ENCODE results near the gene FKBP2. TPM values are rescaled to one million over a fixed set of nuclear protein-coding genes. Genes with fewer than 3 reads are reported as not detected.

Gene FKBP2
- total RNA-seq, 1 experiment from 2014 or later = 41.0 TPM

- H3K23me2 ChIP-seq (ENCODE audit: insufficient read length, low read depth, low read length, poor library complexity, severe bottlenecking) = peaks cover 21% of the 10 kb centered on the region
- no peaks in the 10 kb centered on the region for H3K79me1 ChIP-seq (ENCODE audit: insufficient read depth, low read depth, low read length, poor library complexity, severe bottlenecking)
- no peak overlapping the region for H3K9ac ChIP-seq (ENCODE audit: extremely low read depth, insufficient read length, low read length)
- no peak overlapping the region for H3K4ac ChIP-seq (ENCODE audit: low read depth, low read length)
- DNase-seq = no peak
- Mint-ChIP-seq H3K27ac (peak overlapping the region in 1 of 3 experiments; percentile 48; a peak in 1 of 7 replicates), H3K4me3 (peak overlapping the region; percentile 88 to 94), H3K27me3 (ENCODE audit: low read depth) (no peaks in the 10 kb centered on the region), H3K4me1 (peaks cover 40 to 48% of the 10 kb centered on the region in 2 experiments), H3K9me3 (no peaks in the 10 kb centered on the region; a peak in 1 of 5 replicates), H3K36me3 (ENCODE audit: insufficient read depth in 1 of 3, low read depth in 3 of 3) (peaks cover 12 to 22% (median 13%) of the 10 kb centered on the region in 3 experiments)
- no peak overlapping the region for H3T11ph ChIP-seq (ENCODE audit: low read length)
- no peak overlapping the region for H2AFZ ChIP-seq (ENCODE audit: low read length)
- no peak overlapping the region for H3K14ac ChIP-seq (ENCODE audit: insufficient read depth, low read length)
- no peak overlapping the region for H3K18ac ChIP-seq (ENCODE audit: insufficient read length, low read depth, low read length)
- no peaks in the 10 kb centered on the region for H4K20me1 ChIP-seq (ENCODE audit: control insufficient read depth, insufficient read depth, insufficient read length)
- WGBS (ENCODE audit: extremely low coverage, insufficient read length, low lambda C conversion rate) = no CpG with 5 or more reads among the region's 6 CpGs
- TF ChIP-seq CTCF (conservative IDR thresholded peaks at IDR 0.05) = no peak
- H3K4me2 ChIP-seq (ENCODE audit: insufficient read depth, insufficient read length, low read length) = peak overlapping the region; percentile 39
- no peak overlapping the region for H2BK15ac ChIP-seq (ENCODE audit: low read depth, low read length)
- no peak overlapping the region for H4K91ac ChIP-seq (ENCODE audit: insufficient read length, low read depth, low read length)
- no peak overlapping the region for H3K56ac ChIP-seq (ENCODE audit: insufficient read length, low read depth, low read length)
- no peaks in the 10 kb centered on the region for H3K9me3 ChIP-seq (ENCODE audit: control insufficient read depth, low read depth, low read length)
- H3K27ac ChIP-seq (ENCODE audit: insufficient read length, low read depth, low read length) = no peak overlapping the region
- H3K79me2 ChIP-seq (ENCODE audit: insufficient read depth, low read length) = peaks cover 9% of the 10 kb centered on the region; the same call in 1 of the 2 replicates
- H2AK5ac ChIP-seq (ENCODE audit: insufficient read length, low read length) = no peak overlapping the region
- no peak overlapping the region for H2BK12ac ChIP-seq (ENCODE audit: insufficient read length, low read depth, low read length)
- H2BK120ac ChIP-seq (ENCODE audit: low read depth, low read length, poor library complexity, severe bottlenecking) = no peak overlapping the region
- H3K4me1 ChIP-seq (ENCODE audit: insufficient read depth, low read length) = peaks cover 7% of the 10 kb centered on the region; the same call in 1 of the 2 replicates
- H2BK20ac ChIP-seq (ENCODE audit: low read depth, low read length, poor library complexity, severe bottlenecking) = no peak overlapping the region
- no peak overlapping the region for H4K8ac ChIP-seq (replicated peaks; ENCODE audit: insufficient read length, low read depth, low read length)
- H3K27me3 ChIP-seq (ENCODE audit: insufficient read depth, low read length) = no peaks in the 10 kb centered on the region
- no peak overlapping the region for H3K23ac ChIP-seq (ENCODE audit: insufficient read length, low read depth, low read length)
- no peak overlapping the region for H2BK5ac ChIP-seq (ENCODE audit: insufficient read length, low read length)
- H4K5ac ChIP-seq (ENCODE audit: insufficient read length, low read depth, low read length) = no peak overlapping the region
Measured at GRCh38 chr11:64244966-64245365, 4.1 kb downstream of the FKBP2 start.
